ENCODE results near the gene KMT5B. TPM values are rescaled to one million over a fixed set of nuclear protein-coding genes. Genes with fewer than 3 reads are reported as not detected.

The KMT5B gene
- total and polyA plus RNA-seq, 2 experiments from 2014 or later = 26.4 to 31.0 TPM

DNA sequence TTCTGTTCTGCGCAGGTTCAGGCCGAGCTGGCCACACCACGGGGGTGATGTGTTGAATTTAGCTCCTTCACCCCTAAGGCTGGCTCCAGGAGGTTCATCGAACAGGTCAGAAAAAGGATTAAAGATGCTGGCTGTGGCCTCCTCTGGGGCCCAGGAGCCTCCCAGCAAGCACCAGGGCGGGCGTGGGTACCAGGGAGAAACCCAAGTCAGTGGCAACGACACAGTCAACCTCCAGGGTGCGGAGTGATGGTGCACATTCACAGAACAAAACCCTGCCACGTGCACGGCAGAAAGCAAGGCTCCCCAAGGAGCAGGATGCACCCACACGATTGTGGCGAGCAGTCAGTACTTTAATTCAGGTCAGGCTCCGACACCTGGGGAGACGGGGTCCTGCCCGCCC is 47.9 kb upstream of the KMT5B start (continued):
- TF ChIP-seq, protein P1, sequence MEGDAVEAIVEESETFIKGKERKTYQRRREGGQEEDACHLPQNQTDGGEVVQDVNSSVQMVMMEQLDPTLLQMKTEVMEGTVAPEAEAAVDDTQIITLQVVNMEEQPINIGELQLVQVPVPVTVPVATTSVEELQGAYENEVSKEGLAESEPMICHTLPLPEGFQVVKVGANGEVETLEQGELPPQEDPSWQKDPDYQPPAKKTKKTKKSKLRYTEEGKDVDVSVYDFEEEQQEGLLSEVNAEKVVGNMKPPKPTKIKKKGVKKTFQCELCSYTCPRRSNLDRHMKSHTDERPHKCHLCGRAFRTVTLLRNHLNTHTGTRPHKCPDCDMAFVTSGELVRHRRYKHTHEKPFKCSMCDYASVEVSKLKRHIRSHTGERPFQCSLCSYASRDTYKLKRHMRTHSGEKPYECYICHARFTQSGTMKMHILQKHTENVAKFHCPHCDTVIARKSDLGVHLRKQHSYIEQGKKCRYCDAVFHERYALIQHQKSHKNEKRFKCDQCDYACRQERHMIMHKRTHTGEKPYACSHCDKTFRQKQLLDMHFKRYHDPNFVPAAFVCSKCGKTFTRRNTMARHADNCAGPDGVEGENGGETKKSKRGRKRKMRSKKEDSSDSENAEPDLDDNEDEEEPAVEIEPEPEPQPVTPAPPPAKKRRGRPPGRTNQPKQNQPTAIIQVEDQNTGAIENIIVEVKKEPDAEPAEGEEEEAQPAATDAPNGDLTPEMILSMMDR (conservative IDR thresholded peaks at IDR 0.05; ENCODE audit: low read depth in 2 of 2) = no peak
- TF ChIP-seq STAT1 (IDR thresholded peaks at IDR 0.05; ENCODE audit: unreplicated experiment) = no peak
- no peak for TF ChIP-seq EZH2 (IDR thresholded peaks at IDR 0.05; ENCODE audit: low read depth, unreplicated experiment)
- no peak for TF ChIP-seq JUNB (IDR thresholded peaks at IDR 0.05; ENCODE audit: unreplicated experiment)
- TF ChIP-seq CREB1 (CRISPR knock-in tag; IDR thresholded peaks at IDR 0.05; ENCODE audit: low read depth) = no peak

DNA sequence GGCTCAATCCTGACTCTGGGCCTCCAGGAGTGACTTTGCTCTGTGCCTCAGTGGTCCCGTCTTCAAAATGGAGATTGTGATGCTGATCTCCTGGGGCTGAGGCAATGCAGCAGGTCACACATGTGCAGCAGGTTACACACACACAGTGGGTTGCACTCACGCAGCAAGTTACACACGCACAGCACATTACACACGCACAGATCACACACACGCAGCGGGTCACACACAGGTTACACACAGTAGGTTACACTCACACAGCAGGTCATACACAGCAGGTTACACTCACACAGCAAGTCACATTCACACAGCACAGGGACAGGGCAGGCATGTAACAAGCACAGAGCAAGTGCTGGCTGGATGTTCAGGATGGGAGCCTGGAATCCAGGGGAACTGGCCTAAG is 47.4 kb upstream of the KMT5B start:
- no peak overlapping the region for H3K4me3 ChIP-seq
- H3F3A ChIP-seq (replicated peaks; ENCODE audit: low read depth) = no peaks in the 10 kb centered on the region
- no peak overlapping the region for H2AFZ ChIP-seq
- Mint-ChIP-seq H3K36me3 (ENCODE audit: low read depth) (peaks cover 38% of the 10 kb centered on the region), H3K9me3 (no peaks in the 10 kb centered on the region), H3K4me1 (peaks cover 10% of the 10 kb centered on the region), H3K27ac (no peak overlapping the region), H3K4me3 (no peak overlapping the region), H3K27me3 (ENCODE audit: insufficient read depth, low read depth, poor library complexity) (peaks cover 7% of the 10 kb centered on the region)
- DNase-seq (ENCODE audit: low spot score) = no peak
- H3K9me2 ChIP-seq (ENCODE audit: insufficient read depth) = no peaks in the 10 kb centered on the region
- no peak overlapping the region for H3K27ac ChIP-seq (ENCODE audit: low read depth)
- peaks cover 7% of the 10 kb centered on the region; the same call in 1 of the 2 replicates for H3K36me3 ChIP-seq (ENCODE audit: insufficient read depth)
- no peak overlapping the region for H3K4me2 ChIP-seq
- no peaks in the 10 kb centered on the region for H3K79me2 ChIP-seq (replicated peaks; ENCODE audit: insufficient read depth)
- H4K20me1 ChIP-seq (replicated peaks; ENCODE audit: insufficient read depth) = no peaks in the 10 kb centered on the region
- peaks cover 6% of the 10 kb centered on the region; the same call in 1 of the 2 replicates for H3K4me1 ChIP-seq (ENCODE audit: insufficient read depth)
- ATAC-seq = no peak
- no peaks in the 10 kb centered on the region for H3K27me3 ChIP-seq (ENCODE audit: insufficient read depth)
- TF ChIP-seq EZH2phosphoT487 (IDR thresholded peaks at IDR 0.05; ENCODE audit: unreplicated experiment) (no peak), NANOG (IDR thresholded peaks at IDR 0.05; ENCODE audit: borderline replicate concordance) (no peak), ZNF331 (CRISPR knock-in tag; IDR thresholded peaks at IDR 0.05; ENCODE audit: low read depth) (no peak), JUNB (IDR thresholded peaks at IDR 0.05; ENCODE audit: unreplicated experiment) (no peak), POLR2AphosphoS5 (IDR thresholded peaks at IDR 0.05; ENCODE audit: low read depth) (no peak), CREB1 (CRISPR knock-in tag; IDR thresholded peaks at IDR 0.05; ENCODE audit: low read depth) (no peak), EZH2 (IDR thresholded peaks at IDR 0.05; ENCODE audit: low read depth, unreplicated experiment) (no peak), ZNF114 (CRISPR knock-in tag; IDR thresholded peaks at IDR 0.05) (no peak)
- TF ChIP-seq, protein P2, sequence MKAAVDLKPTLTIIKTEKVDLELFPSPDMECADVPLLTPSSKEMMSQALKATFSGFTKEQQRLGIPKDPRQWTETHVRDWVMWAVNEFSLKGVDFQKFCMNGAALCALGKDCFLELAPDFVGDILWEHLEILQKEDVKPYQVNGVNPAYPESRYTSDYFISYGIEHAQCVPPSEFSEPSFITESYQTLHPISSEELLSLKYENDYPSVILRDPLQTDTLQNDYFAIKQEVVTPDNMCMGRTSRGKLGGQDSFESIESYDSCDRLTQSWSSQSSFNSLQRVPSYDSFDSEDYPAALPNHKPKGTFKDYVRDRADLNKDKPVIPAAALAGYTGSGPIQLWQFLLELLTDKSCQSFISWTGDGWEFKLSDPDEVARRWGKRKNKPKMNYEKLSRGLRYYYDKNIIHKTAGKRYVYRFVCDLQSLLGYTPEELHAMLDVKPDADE (IDR thresholded peaks at IDR 0.05) = no peak
- TF ChIP-seq, protein P3, sequence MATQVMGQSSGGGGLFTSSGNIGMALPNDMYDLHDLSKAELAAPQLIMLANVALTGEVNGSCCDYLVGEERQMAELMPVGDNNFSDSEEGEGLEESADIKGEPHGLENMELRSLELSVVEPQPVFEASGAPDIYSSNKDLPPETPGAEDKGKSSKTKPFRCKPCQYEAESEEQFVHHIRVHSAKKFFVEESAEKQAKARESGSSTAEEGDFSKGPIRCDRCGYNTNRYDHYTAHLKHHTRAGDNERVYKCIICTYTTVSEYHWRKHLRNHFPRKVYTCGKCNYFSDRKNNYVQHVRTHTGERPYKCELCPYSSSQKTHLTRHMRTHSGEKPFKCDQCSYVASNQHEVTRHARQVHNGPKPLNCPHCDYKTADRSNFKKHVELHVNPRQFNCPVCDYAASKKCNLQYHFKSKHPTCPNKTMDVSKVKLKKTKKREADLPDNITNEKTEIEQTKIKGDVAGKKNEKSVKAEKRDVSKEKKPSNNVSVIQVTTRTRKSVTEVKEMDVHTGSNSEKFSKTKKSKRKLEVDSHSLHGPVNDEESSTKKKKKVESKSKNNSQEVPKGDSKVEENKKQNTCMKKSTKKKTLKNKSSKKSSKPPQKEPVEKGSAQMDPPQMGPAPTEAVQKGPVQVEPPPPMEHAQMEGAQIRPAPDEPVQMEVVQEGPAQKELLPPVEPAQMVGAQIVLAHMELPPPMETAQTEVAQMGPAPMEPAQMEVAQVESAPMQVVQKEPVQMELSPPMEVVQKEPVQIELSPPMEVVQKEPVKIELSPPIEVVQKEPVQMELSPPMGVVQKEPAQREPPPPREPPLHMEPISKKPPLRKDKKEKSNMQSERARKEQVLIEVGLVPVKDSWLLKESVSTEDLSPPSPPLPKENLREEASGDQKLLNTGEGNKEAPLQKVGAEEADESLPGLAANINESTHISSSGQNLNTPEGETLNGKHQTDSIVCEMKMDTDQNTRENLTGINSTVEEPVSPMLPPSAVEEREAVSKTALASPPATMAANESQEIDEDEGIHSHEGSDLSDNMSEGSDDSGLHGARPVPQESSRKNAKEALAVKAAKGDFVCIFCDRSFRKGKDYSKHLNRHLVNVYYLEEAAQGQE (IDR thresholded peaks at IDR 0.05; ENCODE audit: unreplicated experiment) = no peak
